Liver (tissue), 9 donors: Measurements from ENCODE around the gene ZNF436. TPM values are rescaled to one million over a fixed set of nuclear protein-coding genes. Genes with fewer than 3 reads are reported as not detected.

Experiments
- DNase-seq: peaks from one replicate; pipeline ENCODE4 v3.0.0-alpha.2; 2017; ENCODE audit warnings: low spot score
- H3K27ac ChIP-seq, 2 donors: one replicate each; pipeline ENCODE4 v1.7.0; 2013; ENCODE audit warnings: inconsistent platforms in 2 of 2, low read length in 2 of 2, control low read depth in 1 of 2, low read depth in 1 of 2, mild to moderate bottlenecking in 1 of 2
- H3K27me3 ChIP-seq, 4 donors: one replicate each; pipeline versions ENCODE4 v1.6.1 to v1.7.0; 2013; ENCODE audit warnings: low read length in 3 of 4, inconsistent platforms in 1 of 4, mild to moderate bottlenecking in 1 of 4, moderate library complexity in 1 of 4; ENCODE audit not compliant: control insufficient read depth in 4 of 4, insufficient read depth in 4 of 4
- H3K36me3 ChIP-seq, 4 donors: one replicate each; pipeline versions ENCODE4 v1.6.1 to v1.7.0; 2013; ENCODE audit warnings: low read length in 3 of 4, mild to moderate bottlenecking in 3 of 4, low read depth in 1 of 4, moderate library complexity in 1 of 4; ENCODE audit not compliant: control insufficient read depth in 4 of 4, insufficient read depth in 3 of 4
- H3K4me1 ChIP-seq, 4 donors: one replicate each; pipeline versions ENCODE4 v1.6.1 to v1.7.0; 2013; ENCODE audit warnings: low read length in 3 of 4, mild to moderate bottlenecking in 3 of 4, moderate library complexity in 1 of 4; ENCODE audit not compliant: control insufficient read depth in 4 of 4, insufficient read depth in 4 of 4
- H3K4me3 ChIP-seq, 3 donors: one replicate each; pipeline versions ENCODE4 v1.6.1 to v1.7.0; 2013; ENCODE audit warnings: low read length in 3 of 3, control low read depth in 1 of 3, low read depth in 1 of 3, mild to moderate bottlenecking in 1 of 3
- H3K9ac ChIP-seq, 2 donors: one replicate each; pipeline ENCODE4 v1.7.0; 2013; ENCODE audit warnings: low read length in 2 of 2, mild to moderate bottlenecking in 2 of 2, moderate library complexity in 2 of 2, control low read depth in 1 of 2, low read depth in 1 of 2
- H3K9me3 ChIP-seq, 4 donors: one replicate each; pipeline versions ENCODE4 v1.6.1 to v1.7.0; 2013; ENCODE audit warnings: low read length in 3 of 4; ENCODE audit not compliant: control insufficient read depth in 4 of 4
- ATF3 ChIP-seq: IDR thresholded peaks from 2 replicates; pipeline ENCODE4 v1.6.1; 2016; ENCODE audit warnings: antibody characterized with exemption
- CTCF ChIP-seq: fragments of 150-350 bp; IDR thresholded peaks from 2 replicates; pipeline ENCODE4 v1.5.1; 2017; ENCODE audit warnings: improper control_type of control experiment, low read depth, low read length; ENCODE audit not compliant: missing input control
- EGR1 ChIP-seq, 2 donors: IDR thresholded peaks; 2 replicates each; pipeline ENCODE4 v1.6.1; 2016 to 2018; ENCODE audit warnings: antibody characterized with exemption in 2 of 2, low read depth in 2 of 2
- FOXA1 ChIP-seq: IDR thresholded peaks from 2 replicates; pipeline ENCODE4 v1.6.1; 2016; ENCODE audit warnings: antibody characterized with exemption
- FOXA2 ChIP-seq: IDR thresholded peaks from 2 replicates; pipeline ENCODE4 v1.6.1; 2016; ENCODE audit warnings: antibody characterized with exemption
- GABPA ChIP-seq, 2 donors: IDR thresholded peaks in 1 of 2; conservative IDR thresholded peaks in 1 of 2; 2 replicates each; pipeline ENCODE4 v1.6.1; 2016; ENCODE audit warnings: antibody characterized with exemption in 2 of 2, mild to moderate bottlenecking in 1 of 2, moderate library complexity in 1 of 2
- HNF4G ChIP-seq: IDR thresholded peaks from 2 replicates; pipeline ENCODE4 v1.6.1; 2016; ENCODE audit warnings: antibody characterized with exemption
- JUND ChIP-seq, 2 donors: IDR thresholded peaks; 2 replicates each; pipeline ENCODE4 v1.6.1; 2016; ENCODE audit warnings: antibody characterized with exemption in 2 of 2
- MAX ChIP-seq: IDR thresholded peaks from 2 replicates; pipeline ENCODE4 v1.6.1; 2016; ENCODE audit warnings: antibody characterized with exemption
- NR2F2 ChIP-seq: IDR thresholded peaks from 2 replicates; pipeline ENCODE4 v1.6.1; 2016; ENCODE audit warnings: antibody characterized with exemption
- RAD21 ChIP-seq, 2 donors: IDR thresholded peaks; 2 replicates each; pipeline ENCODE4 v1.6.1; 2016; ENCODE audit warnings: antibody characterized with exemption in 2 of 2, mild to moderate bottlenecking in 2 of 2
- REST ChIP-seq: IDR thresholded peaks from 2 replicates; pipeline ENCODE4 v1.6.1; 2016; ENCODE audit warnings: antibody characterized with exemption, mild to moderate bottlenecking
- RXRA ChIP-seq, 2 donors: IDR thresholded peaks; 2 replicates each; pipeline ENCODE4 v1.6.1; 2017 to 2018; ENCODE audit warnings: antibody characterized with exemption in 2 of 2, mild to moderate bottlenecking in 1 of 2
- SP1 ChIP-seq: IDR thresholded peaks from 2 replicates; pipeline ENCODE4 v1.6.1; 2018; ENCODE audit warnings: antibody characterized with exemption, mild to moderate bottlenecking
- YY1 ChIP-seq: IDR thresholded peaks from 2 replicates; pipeline ENCODE4 v1.6.1; 2016; ENCODE audit warnings: antibody characterized with exemption, mild to moderate bottlenecking
- ZBTB33 ChIP-seq: IDR thresholded peaks from 2 replicates; pipeline ENCODE4 v1.6.1; 2016; ENCODE audit warnings: antibody characterized with exemption
- WGBS: extraction: QIAGEN DNeasy Blood & Tissue Kit; methylation state at CpG from one replicate; pipeline ENCODE4 v1.1.7; 2013; 5-methylcytosine and 5-hydroxymethylcytosine counted together
- polyA plus RNA-seq, 2 donors: library from polyadenylated mRNA; stranded (reverse) in 1 of 2; unstranded in 1 of 2; fragments of 200-250 nt in 1 of 2; fragments of >200 nt in 1 of 2; fragmentation: Nextera tagmentation in 1 of 2; extraction: Ambion mirVana in 1 of 2; gene quantifications; one replicate each; pipeline versions ENCODE4 v1.2.1 to v1.2.3, GENCODE V29; 2013 to 2015
- total RNA-seq, 2 donors: library from RNA; depleted of rRNA; stranded (reverse); fragments of >200 nt; gene quantifications; one replicate each; pipeline ENCODE4 v1.2.3, GENCODE V29; 2014
- donor health status: healthy.
- donor health status: healthy.
- donor health status: healthy.
- donor health status: healthy.
- donor health status: healthy.

ZNF436 gene
- total and polyA plus RNA-seq, 4 donors: 1.3 to 8.0 (median 3.7) TPM

GRCh38 chr1:23397908-23398307 lies 28.3 kb upstream of the ZNF436 start (continued):
- TF ChIP-seq SP1 (no peak), HNF4G (no peak), FOXA2 (no peak), ZBTB33 (no peak)

- TF ChIP-seq JUND (IDR thresholded peaks at IDR 0.05) (no peak), MAX (no peak), FOXA2 (no peak), YY1 (no peak), REST (no peak)
- no peak overlapping the region for H3K27ac ChIP-seq
- DNase-seq: no peak
- H3K36me3 ChIP-seq: peaks cover 0 to 47% (median 21%) of the 10 kb centered on the region in 4 donors
- H3K4me1 ChIP-seq: peaks cover 0 to 7% (median 2%) of the 10 kb centered on the region in 4 donors
- H3K27me3 ChIP-seq: no peaks in the 10 kb centered on the region
- no peak overlapping the region for H3K4me3 ChIP-seq
- H3K9me3 ChIP-seq: no peaks in the 10 kb centered on the region
- H3K9ac ChIP-seq: no peak overlapping the region
- WGBS: 96% methylated on average over 2 of the region's 2 CpGs
Observed at GRCh38 chr1:23396380-23396779, 26.7 kb upstream of the ZNF436 start.

- Histone ChIP-seq H3K4me1 (peaks cover 0 to 7% (median 2%) of the 10 kb centered on the region in 4 donors), H3K9me3 (no peaks in the 10 kb centered on the region), H3K36me3 (peaks cover 0 to 46% (median 20%) of the 10 kb centered on the region in 4 donors), H3K4me3 (no peak overlapping the region), H3K27me3 (no peaks in the 10 kb centered on the region), H3K27ac (no peak overlapping the region), H3K9ac (no peak overlapping the region)
- no peak for DNase-seq
- 90% methylated on average over 4 of the region's 4 CpGs for WGBS
- TF ChIP-seq HNF4G (no peak), RXRA (IDR thresholded peaks at IDR 0.05) (no peak), CTCF (no peak), EGR1 (IDR thresholded peaks at IDR 0.05; ENCODE audit: low read depth in 2 of 2) (no peak), GABPA (IDR thresholded peaks at IDR 0.05 in 1 of 2, conservative IDR thresholded peaks at IDR 0.05 in 1 of 2) (no peak), ATF3 (no peak), YY1 (no peak), ZBTB33 (no peak), NR2F2 (no peak), FOXA1 (no peak), MAX (no peak), RAD21 (IDR thresholded peaks at IDR 0.05) (no peak), REST (no peak), FOXA2 (no peak)
Observed at GRCh38 chr1:23395849-23396248, 26.2 kb upstream of the ZNF436 start.
